GM18519 (cell line): Measurements from ENCODE around the gene AQP1.

Source experiments
- ATAC-seq: cut with Tn5 transposase; IDR thresholded peaks from one replicate; pipeline ENCODE4 v1.9.1; 2021; ENCODE audit warnings: mild to moderate bottlenecking, moderate library complexity; ENCODE audit not compliant: unreplicated experiment, low FRiP score

AQP1 gene

GRCh38 chr7:30911561-30911969, at the start of gene AQP1:
Gene AQP1 (plus strand): TSS chr7:30911853. CDS start chr7:30911910, 57 bp downstream.
- no peak for ATAC-seq

GRCh38 chr7:30862995-30863705, 48.5 kb upstream of the AQP1 start:
- no peak for ATAC-seq

GRCh38 chr7:30863706-30864035, 48.0 kb upstream of the AQP1 start:
- ATAC-seq = no peak

- ATAC-seq = no peak
Measured at GRCh38 chr7:30864101-30864500, 47.6 kb upstream of the AQP1 start.

GRCh38 chr7:30865076-30865475, 46.6 kb upstream of the AQP1 start:
- ATAC-seq = no peak

- ATAC-seq = no peak
Measured at GRCh38 chr7:30865821-30866220, 45.8 kb upstream of the AQP1 start.

GRCh38 chr7:30866939-30867338, 44.7 kb upstream of the AQP1 start:
- ATAC-seq = no peak

- no peak for ATAC-seq
Measured at GRCh38 chr7:30867483-30867882, 44.2 kb upstream of the AQP1 start.

GRCh38 chr7:30869794-30870611, 41.6 kb upstream of the AQP1 start:
- ATAC-seq = no peak

- ATAC-seq = no peak
Measured at GRCh38 chr7:30870821-30871518, 40.7 kb upstream of the AQP1 start.

- no peak for ATAC-seq
Measured at GRCh38 chr7:30871655-30872054, 40.0 kb upstream of the AQP1 start.

- ATAC-seq = no peak
Measured at GRCh38 chr7:30873207-30873606, 38.4 kb upstream of the AQP1 start.

GRCh38 chr7:30873656-30874055, 38.0 kb upstream of the AQP1 start:
- no peak for ATAC-seq

GRCh38 chr7:30874656-30875302, 36.9 kb upstream of the AQP1 start:
- ATAC-seq = no peak

- no peak for ATAC-seq
Measured at GRCh38 chr7:30877015-30877769, 34.5 kb upstream of the AQP1 start.

GRCh38 chr7:30877993-30878392, 33.7 kb upstream of the AQP1 start:
- no peak for ATAC-seq

- ATAC-seq = no peak
Measured at GRCh38 chr7:30879139-30880124, 32.2 kb upstream of the AQP1 start.

GRCh38 chr7:30880125-30880720, 31.4 kb upstream of the AQP1 start:
- ATAC-seq = no peak

GRCh38 chr7:30880941-30881340, 30.7 kb upstream of the AQP1 start:
- ATAC-seq = no peak
